K562 (cell line): ENCODE measurements around the gene KCNC3. TPM values are rescaled to one million over a fixed set of nuclear protein-coding genes. Genes with fewer than 3 reads are reported as not detected.

Experiments
- CBX8 ChIP-seq: fragments of 200-600 bp; sonication (generic); IDR thresholded peaks from 2 replicates; pipeline ENCODE4 v1.6.1; 2012; ENCODE audit warnings: borderline replicate concordance, mixed run types, low read depth, mild to moderate bottlenecking, moderate library complexity, mixed read lengths, low read length, control low read depth, inconsistent platforms; ENCODE audit not compliant: poor library complexity, severe bottlenecking; ENCODE audit errors: extremely low read depth
- CHD2 ChIP-seq: IDR thresholded peaks from 2 replicates; pipeline ENCODE4 v1.6.1; 2011; ENCODE audit warnings: low read depth, low read length
- CREBBP ChIP-seq: IDR thresholded peaks from one replicate; pipeline ENCODE4 v1.6.1; 2012; ENCODE audit warnings: low read depth, mild to moderate bottlenecking, control low read depth, inconsistent platforms, low read length
- CREM ChIP-seq: IDR thresholded peaks from 2 replicates; pipeline ENCODE4 v1.6.1; 2014; ENCODE audit warnings: antibody characterized with exemption, low read depth
- ELF2 ChIP-seq: fragments of 250-450 bp; sonication (Bioruptor Pico); IDR thresholded peaks from 2 replicates; pipeline ENCODE4 v1.5.0; 2021; ENCODE audit warnings: mild to moderate bottlenecking
- FIP1L1 ChIP-seq: fragments of 200-400 bp; formaldehyde crosslinking; IDR thresholded peaks from 2 replicates; pipeline ENCODE4 v1.6.1; 2018; ENCODE audit warnings: mild to moderate bottlenecking, low read depth, low read length; ENCODE audit not compliant: poor library complexity, severe bottlenecking
- HNRNPLL ChIP-seq: fragments of 200-400 bp; formaldehyde crosslinking; IDR thresholded peaks from 2 replicates; pipeline ENCODE4 v1.6.1; 2017; ENCODE audit warnings: low read length, low read depth, mild to moderate bottlenecking; ENCODE audit not compliant: poor library complexity, severe bottlenecking
- HSF4 ChIP-seq: fragments of 250-450 bp; sonication (Bioruptor Pico); IDR thresholded peaks from 2 replicates; pipeline ENCODE4 v2.1.2; 2022; ENCODE audit warnings: mild to moderate bottlenecking, moderate library complexity, borderline replicate concordance
- PML ChIP-seq: IDR thresholded peaks from 2 replicates; pipeline ENCODE4 v1.6.1; 2012; ENCODE audit warnings: low read length, inconsistent platforms
- SIN3A ChIP-seq, 2 experiments: fragments of 150-350 bp in 1 of 2; IDR thresholded peaks; 2 replicates each; pipeline ENCODE4 v1.6.1; 2011 to 2016; ENCODE audit warnings: borderline replicate concordance in 2 of 2, low read depth in 2 of 2, low read length in 2 of 2, mild to moderate bottlenecking in 2 of 2, moderate library complexity in 2 of 2; ENCODE audit not compliant: control insufficient read depth in 1 of 2
- SREBF1 ChIP-seq: fragments of 150-350 bp; IDR thresholded peaks from 2 replicates; pipeline ENCODE4 v1.6.1; 2014; ENCODE audit warnings: antibody characterized with exemption, low read depth, low read length, borderline replicate concordance
- SRF ChIP-seq, 2 experiments: fragments of 250-450, 450-650 bp in 1 of 2; sonication (Bioruptor Pico) in 1 of 2; sonication (generic) in 1 of 2; formaldehyde crosslinking; IDR thresholded peaks; 2 replicates each; pipeline versions ENCODE4 v1.5.0 to v1.5.1; 2020 to 2022; ENCODE audit warnings: mild to moderate bottlenecking in 1 of 2, missing genetic modification reagents in 1 of 2
- TBP ChIP-seq: optimal IDR thresholded peaks from 2 replicates; pipeline ENCODE3; 2011; ENCODE audit warnings: low read depth, low read length, improper control_type of control experiment
- YY1 ChIP-seq, 3 experiments: IDR thresholded peaks; 2 replicates each; pipeline ENCODE4 v1.6.1; 2011; ENCODE audit warnings: low read length in 2 of 3, mild to moderate bottlenecking in 2 of 3, moderate library complexity in 2 of 3, borderline replicate concordance in 1 of 3, control low read depth in 1 of 3, low read depth in 1 of 3; ENCODE audit not compliant: insufficient read depth in 3 of 3, insufficient replicate concordance in 2 of 3, control insufficient read depth in 1 of 3, insufficient read length in 1 of 3; ENCODE audit errors: extremely low read depth in 1 of 3
- polyA plus RNA-seq, 8 experiments: library from polyadenylated mRNA; depleted of rRNA in 4 of 8; stranded (reverse) in 5 of 8; unstranded in 3 of 8; fragments of >200 nt; fragmentation: Nextera tagmentation in 2 of 8; fragmentation: Illumina TruSeq in 1 of 8; extraction: Ambion mirVana in 2 of 8; extraction: Trizol in 1 of 8; gene quantifications; 2 replicates each; pipeline versions ENCODE4 v1.2.1 to v1.2.3, GENCODE V29; 2011 to 2014; ENCODE audit warnings: inconsistent platforms in 1 of 8, missing spikeins in 1 of 8
- total RNA-seq, 7 experiments: library from RNA; depleted of rRNA in 6 of 7; stranded (reverse); fragments of >200 nt in 6 of 7; fragmentation: Illumina TruSeq in 2 of 7; extraction: Trizol in 2 of 7; gene quantifications; 2 replicates each; pipeline versions ENCODE4 v1.2.1 to v1.2.3, GENCODE V29; 2011 to 2021; ENCODE audit warnings: low replicate concordance in 1 of 7
- TF ChIP-seq, protein P1 (sequence below): fragments of 450-650 bp; IDR thresholded peaks from 2 replicates; pipeline ENCODE4 v1.6.1; 2014; ENCODE audit warnings: low read depth, mild to moderate bottlenecking, moderate library complexity, borderline replicate concordance
- TF ChIP-seq, protein P2 (sequence below), 2 experiments: fragments of 150-350 bp in 1 of 2; IDR thresholded peaks; 2 replicates each; pipeline ENCODE4 v1.6.1; 2012 to 2016; ENCODE audit warnings: low read depth in 2 of 2, low read length in 2 of 2, mild to moderate bottlenecking in 1 of 2, moderate library complexity in 1 of 2
- TF ChIP-seq, protein P3 (sequence below), 2 experiments: IDR thresholded peaks; 2 replicates each; pipeline ENCODE4 v1.6.1; 2011; ENCODE audit warnings: borderline replicate concordance in 1 of 2, control low read depth in 1 of 2, low read depth in 1 of 2, low read length in 1 of 2, mild to moderate bottlenecking in 1 of 2, mixed read lengths in 1 of 2, moderate library complexity in 1 of 2; ENCODE audit not compliant: insufficient read depth in 1 of 2, insufficient read length in 1 of 2, poor library complexity in 1 of 2, severe bottlenecking in 1 of 2; ENCODE audit errors: extremely low read depth in 1 of 2

KCNC3 gene
- total and polyA plus RNA-seq, 9 of the 15 experiments (the other 6 are each of a cell fraction or from before 2014, with no cell fraction given), result 0.03 to 26.2 (median 2.0) TPM

DNA sequence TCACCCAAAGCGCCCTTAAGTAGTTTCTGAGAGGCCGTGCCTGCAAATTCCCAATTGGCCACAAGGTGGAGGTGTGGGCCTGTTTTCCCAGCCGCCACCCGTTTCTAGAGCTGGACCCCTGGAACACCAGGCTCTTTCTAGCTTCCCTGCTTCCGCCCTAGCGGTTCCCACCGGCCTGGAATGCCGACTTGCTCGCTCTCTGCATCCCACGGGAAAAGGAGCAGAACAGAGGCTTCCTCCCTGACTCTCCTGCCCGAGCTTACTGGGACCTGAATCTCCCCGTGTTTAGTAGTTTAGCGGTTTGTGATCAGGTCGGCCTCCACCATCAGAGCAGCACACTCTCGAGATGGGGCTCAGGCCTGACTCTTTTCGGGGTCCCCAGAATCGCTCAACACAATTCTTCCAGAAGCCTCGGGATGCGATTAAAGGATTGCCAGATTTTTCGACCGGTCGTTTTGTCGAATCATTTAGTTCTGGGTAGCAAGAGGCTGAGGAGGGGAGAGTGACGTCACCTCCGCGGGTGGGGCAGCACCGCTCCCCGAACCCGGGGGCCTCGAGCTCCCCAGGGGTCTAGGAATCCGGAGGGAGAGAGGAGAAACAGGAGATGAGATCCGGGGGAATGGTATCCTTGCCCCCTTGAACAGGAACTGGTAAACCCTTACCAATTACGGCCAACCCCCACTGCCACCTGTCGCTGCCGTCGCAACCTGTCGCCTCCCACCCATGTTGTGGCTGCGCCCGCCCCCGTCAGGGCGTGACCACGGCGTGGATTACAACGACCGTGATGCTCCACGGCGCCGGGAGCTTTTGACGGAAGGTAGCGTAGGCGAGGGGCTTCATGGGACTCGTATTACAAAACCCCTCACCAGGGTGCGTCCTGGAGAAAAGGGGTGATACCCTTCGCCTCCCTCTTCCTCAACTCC, 28.3 kb upstream of the KCNC3 start (continued):
- TF ChIP-seq SIN3A (IDR thresholded peaks at IDR 0.05; ENCODE audit: borderline replicate concordance in 2 of 2, control insufficient read depth in 1 of 2, low read depth in 2 of 2, low read length in 2 of 2) (0 out of 4 replicates have a peak, but pooled peaks of 1 of the 2 experiments have one; percentile 29), HNRNPLL (peak; percentile 11), CHD2 (0 out of 2 replicates have a peak, but pooled peaks have one; percentile 28), SRF (CRISPR knock-in tag; IDR thresholded peaks at IDR 0.05) (peak in 1 of 2 experiments; percentile 77; a peak in 1 of 4 replicates), CREBBP (no peak), TBP (peak; percentile 19), YY1 (IDR thresholded peaks at IDR 0.05; ENCODE audit: borderline replicate concordance in 1 of 3, control insufficient read depth in 1 of 3, extremely low read depth in 1 of 3, insufficient read depth in 3 of 3, insufficient read length in 1 of 3, insufficient replicate concordance in 2 of 3, low read depth in 1 of 3, low read length in 2 of 3) (peak in 1 of 3 experiments; percentile 21), CREM (peak; percentile 90), ELF2 (CRISPR knock-in tag) (no peak; the same call in 1 of the 2 replicates), SREBF1 (no peak), PML (peak; percentile 41; the same call in 1 of the 2 replicates), CBX8 (no peak), HSF4 (CRISPR knock-in tag) (no peak), FIP1L1 (no peak)
- TF ChIP-seq, protein P1, sequence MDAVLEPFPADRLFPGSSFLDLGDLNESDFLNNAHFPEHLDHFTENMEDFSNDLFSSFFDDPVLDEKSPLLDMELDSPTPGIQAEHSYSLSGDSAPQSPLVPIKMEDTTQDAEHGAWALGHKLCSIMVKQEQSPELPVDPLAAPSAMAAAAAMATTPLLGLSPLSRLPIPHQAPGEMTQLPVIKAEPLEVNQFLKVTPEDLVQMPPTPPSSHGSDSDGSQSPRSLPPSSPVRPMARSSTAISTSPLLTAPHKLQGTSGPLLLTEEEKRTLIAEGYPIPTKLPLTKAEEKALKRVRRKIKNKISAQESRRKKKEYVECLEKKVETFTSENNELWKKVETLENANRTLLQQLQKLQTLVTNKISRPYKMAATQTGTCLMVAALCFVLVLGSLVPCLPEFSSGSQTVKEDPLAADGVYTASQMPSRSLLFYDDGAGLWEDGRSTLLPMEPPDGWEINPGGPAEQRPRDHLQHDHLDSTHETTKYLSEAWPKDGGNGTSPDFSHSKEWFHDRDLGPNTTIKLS, result peak; percentile 71; the same call in 1 of the 2 replicates
- TF ChIP-seq, protein P2, sequence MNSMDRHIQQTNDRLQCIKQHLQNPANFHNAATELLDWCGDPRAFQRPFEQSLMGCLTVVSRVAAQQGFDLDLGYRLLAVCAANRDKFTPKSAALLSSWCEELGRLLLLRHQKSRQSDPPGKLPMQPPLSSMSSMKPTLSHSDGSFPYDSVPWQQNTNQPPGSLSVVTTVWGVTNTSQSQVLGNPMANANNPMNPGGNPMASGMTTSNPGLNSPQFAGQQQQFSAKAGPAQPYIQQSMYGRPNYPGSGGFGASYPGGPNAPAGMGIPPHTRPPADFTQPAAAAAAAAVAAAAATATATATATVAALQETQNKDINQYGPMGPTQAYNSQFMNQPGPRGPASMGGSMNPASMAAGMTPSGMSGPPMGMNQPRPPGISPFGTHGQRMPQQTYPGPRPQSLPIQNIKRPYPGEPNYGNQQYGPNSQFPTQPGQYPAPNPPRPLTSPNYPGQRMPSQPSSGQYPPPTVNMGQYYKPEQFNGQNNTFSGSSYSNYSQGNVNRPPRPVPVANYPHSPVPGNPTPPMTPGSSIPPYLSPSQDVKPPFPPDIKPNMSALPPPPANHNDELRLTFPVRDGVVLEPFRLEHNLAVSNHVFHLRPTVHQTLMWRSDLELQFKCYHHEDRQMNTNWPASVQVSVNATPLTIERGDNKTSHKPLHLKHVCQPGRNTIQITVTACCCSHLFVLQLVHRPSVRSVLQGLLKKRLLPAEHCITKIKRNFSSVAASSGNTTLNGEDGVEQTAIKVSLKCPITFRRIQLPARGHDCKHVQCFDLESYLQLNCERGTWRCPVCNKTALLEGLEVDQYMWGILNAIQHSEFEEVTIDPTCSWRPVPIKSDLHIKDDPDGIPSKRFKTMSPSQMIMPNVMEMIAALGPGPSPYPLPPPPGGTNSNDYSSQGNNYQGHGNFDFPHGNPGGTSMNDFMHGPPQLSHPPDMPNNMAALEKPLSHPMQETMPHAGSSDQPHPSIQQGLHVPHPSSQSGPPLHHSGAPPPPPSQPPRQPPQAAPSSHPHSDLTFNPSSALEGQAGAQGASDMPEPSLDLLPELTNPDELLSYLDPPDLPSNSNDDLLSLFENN (IDR thresholded peaks at IDR 0.05; ENCODE audit: low read depth in 2 of 2, low read length in 2 of 2), result peak in 1 of 2 experiments; percentile 39; a peak in 1 of 4 replicates
- TF ChIP-seq, protein P3, sequence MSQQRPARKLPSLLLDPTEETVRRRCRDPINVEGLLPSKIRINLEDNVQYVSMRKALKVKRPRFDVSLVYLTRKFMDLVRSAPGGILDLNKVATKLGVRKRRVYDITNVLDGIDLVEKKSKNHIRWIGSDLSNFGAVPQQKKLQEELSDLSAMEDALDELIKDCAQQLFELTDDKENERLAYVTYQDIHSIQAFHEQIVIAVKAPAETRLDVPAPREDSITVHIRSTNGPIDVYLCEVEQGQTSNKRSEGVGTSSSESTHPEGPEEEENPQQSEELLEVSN (IDR thresholded peaks at IDR 0.05; ENCODE audit: borderline replicate concordance in 1 of 2, extremely low read depth in 1 of 2, insufficient read depth in 1 of 2, insufficient read length in 1 of 2, low read depth in 1 of 2, low read length in 1 of 2, poor library complexity in 1 of 2, severe bottlenecking in 1 of 2), result peak; percentile 86
